NCI-H1694 treated with DMSO at 0.1 percent for 48 hours (cell line): ENCODE data around the gene SPATA13.
A peak's percentile ranks its signal among the peaks of the same experiment; 100 is the strongest.
"Not testable (repeated sequence)": the region's sequence is repeated elsewhere in the genome, so short reads cannot be mapped to it uniquely, and the experiment has no call there.

Experiments used
- DNase-seq: peaks from one replicate; lab custom pipeline; 2025; lab: John Stamatoyannopoulos, UW

SPATA13 gene

DNA sequence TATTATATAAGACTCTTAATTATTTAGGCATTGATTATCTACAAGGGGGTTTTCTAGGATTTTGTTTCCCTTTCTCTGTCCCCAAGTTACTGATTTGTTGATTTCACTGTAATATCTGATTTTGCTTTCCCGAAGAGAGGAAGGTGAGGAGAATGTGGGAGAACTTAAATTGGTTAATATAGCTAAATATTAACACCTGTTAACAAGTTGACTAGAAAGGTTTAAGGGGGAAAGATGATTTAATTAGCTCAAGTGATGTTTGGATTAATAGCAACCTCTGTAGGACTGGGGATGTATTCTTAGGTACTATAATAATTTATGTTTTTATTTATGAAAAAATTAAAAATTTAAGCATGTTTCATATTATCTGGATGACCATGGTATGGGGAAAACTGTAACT lies 35.1 kb downstream of the SPATA13 start:
- no peak for DNase-seq

DNA sequence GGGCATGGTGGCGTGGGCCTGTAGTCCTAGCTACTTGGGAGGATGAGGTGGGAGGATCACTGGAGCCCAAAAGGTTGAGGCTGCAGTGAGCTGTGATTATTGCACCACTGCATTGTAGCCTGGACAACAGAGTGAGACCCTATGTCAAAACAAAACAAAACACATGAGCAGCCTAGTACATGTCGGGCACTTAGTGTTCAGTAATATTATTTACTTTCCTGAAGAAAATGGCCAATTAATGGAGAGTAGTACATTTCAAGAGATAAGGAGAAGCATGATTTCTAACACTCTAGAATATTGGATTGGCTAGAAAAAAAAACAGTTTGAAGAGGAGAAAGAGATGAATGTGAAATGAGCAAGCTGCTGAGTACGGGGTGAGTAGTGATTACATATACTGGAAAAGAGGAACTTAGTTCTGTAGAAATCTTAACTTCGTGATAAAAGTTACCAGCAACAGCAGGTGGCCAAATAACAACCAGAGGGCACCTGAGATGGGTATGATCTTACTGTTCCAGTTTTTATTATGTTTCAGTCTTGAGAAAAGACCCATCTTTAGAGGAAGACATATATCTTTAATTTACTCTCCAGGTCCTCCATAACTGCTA lies 36.2 kb downstream of the SPATA13 start:
- DNase-seq, result no peak

GRCh38 chr13:24199016-24199415 lies 38.5 kb downstream of the SPATA13 start:
- no peak for DNase-seq

DNA sequence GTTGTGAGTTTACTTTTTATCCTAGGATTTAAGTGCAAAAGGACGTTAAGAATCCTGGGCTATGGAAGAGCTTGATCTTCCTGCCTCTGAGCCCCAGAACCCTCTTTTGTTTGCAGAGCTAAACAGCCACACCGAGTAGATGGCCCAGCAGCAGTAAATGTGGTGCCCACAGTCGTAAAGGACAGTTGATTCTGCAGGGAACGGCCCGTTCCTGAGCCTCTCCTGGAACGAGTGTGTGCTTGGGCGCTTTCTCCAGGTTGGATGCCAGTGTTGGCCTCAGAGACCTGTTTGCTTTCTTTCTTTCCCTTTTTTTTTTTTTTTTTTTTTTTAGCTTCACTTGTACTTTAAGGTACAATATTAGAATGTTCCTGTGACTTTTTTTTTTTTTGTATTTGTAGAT lies 41.7 kb downstream of the SPATA13 start:
- no peak for DNase-seq

- no peak for DNase-seq
Observed at GRCh38 chr13:24203273-24203672, 42.8 kb downstream of the SPATA13 start.

- no peak for DNase-seq
Observed at GRCh38 chr13:24203811-24204210, 43.3 kb downstream of the SPATA13 start.

GRCh38 chr13:24205076-24205475 lies 44.6 kb downstream of the SPATA13 start:
- not testable (repeated sequence) for DNase-seq

- DNase-seq, result no peak
Observed at GRCh38 chr13:24207841-24208667, 47.5 kb downstream of the SPATA13 start.

DNA sequence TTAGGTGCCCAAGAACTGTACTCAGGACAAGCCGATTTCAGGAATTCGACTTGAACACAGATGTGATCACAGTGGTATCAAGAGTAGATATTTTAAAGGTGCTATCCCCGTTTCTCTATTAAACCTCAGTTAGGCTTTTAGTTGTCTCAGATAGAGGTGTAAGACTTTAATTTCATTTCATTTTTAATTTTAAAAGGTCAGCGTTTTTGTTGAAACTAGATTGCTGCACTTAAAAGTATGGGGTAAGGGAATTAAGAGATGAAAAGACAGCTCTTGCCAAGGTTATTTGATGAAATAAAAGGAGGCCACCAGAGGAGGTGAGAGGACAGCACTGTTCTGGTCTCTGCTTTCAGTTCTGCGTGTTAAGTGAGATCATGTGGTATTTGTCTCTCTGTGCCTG lies 48.6 kb downstream of the SPATA13 start:
- DNase-seq, result no peak

GRCh38 chr13:24212254-24212653 lies 51.7 kb downstream of the SPATA13 start:
- DNase-seq, result no peak

- no peak for DNase-seq
Observed at GRCh38 chr13:24212674-24213073, 52.2 kb downstream of the SPATA13 start.

GRCh38 chr13:24213932-24214331 lies 53.4 kb downstream of the SPATA13 start:
- no peak for DNase-seq

DNA sequence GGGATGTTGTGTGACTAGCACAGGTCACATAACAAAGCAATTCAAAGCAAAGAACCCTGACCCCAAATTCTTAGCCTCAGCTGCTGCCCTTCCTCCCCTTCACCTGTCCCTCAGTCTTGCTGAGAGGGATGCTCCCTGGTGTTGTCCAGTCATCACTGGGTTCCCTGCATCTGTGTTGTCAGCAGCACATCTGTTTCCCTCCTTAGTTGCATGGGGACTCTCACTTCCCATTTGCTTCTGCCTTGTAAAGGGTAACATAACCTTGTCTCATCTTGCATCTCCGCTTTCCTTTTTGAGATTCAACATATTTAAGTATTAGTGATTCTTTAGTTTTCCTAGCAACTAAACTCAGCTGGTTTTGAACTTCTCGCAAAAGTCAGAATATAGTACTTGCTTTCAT lies 54.0 kb downstream of the SPATA13 start:
- no peak for DNase-seq

- DNase-seq, result no peak
Observed at GRCh38 chr13:24215126-24215525, 54.6 kb downstream of the SPATA13 start.

- DNase-seq, result no peak
Observed at GRCh38 chr13:24215732-24216131, 55.2 kb downstream of the SPATA13 start.

- no peak for DNase-seq
Observed at GRCh38 chr13:24216176-24216575, 55.7 kb downstream of the SPATA13 start.

- DNase-seq, result not testable (repeated sequence)
Observed at GRCh38 chr13:24216779-24217178, 56.3 kb downstream of the SPATA13 start.

- no peak for DNase-seq
Observed at GRCh38 chr13:24217601-24218281, 57.2 kb downstream of the SPATA13 start.

GRCh38 chr13:24218338-24218737 lies 57.8 kb downstream of the SPATA13 start:
- DNase-seq, result no peak

GRCh38 chr13:24218977-24219376 lies 58.5 kb downstream of the SPATA13 start:
- DNase-seq, result no peak

GRCh38 chr13:24220086-24220703 lies 59.7 kb downstream of the SPATA13 start:
- peak; percentile 28 for DNase-seq

- no peak for DNase-seq
Observed at GRCh38 chr13:24221007-24221406, 60.5 kb downstream of the SPATA13 start.

- DNase-seq, result no peak
Observed at GRCh38 chr13:24222756-24223155, 62.2 kb downstream of the SPATA13 start.
